PC-3 (cell line): ENCODE data around the gene GTF2F2.

Experiments
- CTCF ChIP-seq: fragments of 300-600 bp; sonication (generic); conservative IDR thresholded peaks from 2 replicates; pipeline ENCODE4 v1.5.1; 2017; ENCODE audit warnings: antibody characterized with exemption, low read depth, mild to moderate bottlenecking, low read length
- EZH2 ChIP-seq: fragments of 300-600 bp; sonication (generic); IDR thresholded peaks from one replicate; pipeline ENCODE4 v1.6.1; 2017; ENCODE audit warnings: antibody characterized with exemption, mild to moderate bottlenecking, low read length; ENCODE audit not compliant: unreplicated experiment

- TF ChIP-seq CTCF (no peak), EZH2 (no peak)
Observed at GRCh38 chr13:45295536-45295935, 175.2 kb downstream of the GTF2F2 start.
